RWPE2 (cell line): ENCODE results near the gene FAM78B.

Source experiments
- ATAC-seq: fragments of 200-7000 bp; cut with Tn5 transposase; 3 replicates; pipeline ENCODE4 v1.9.1; 2021; ENCODE audit warnings: low read depth
- DNase-seq: peaks from one replicate; pipeline ENCODE4 v3.0.0-alpha.2; 2020; ENCODE audit warnings: low spot score
- H3K27ac ChIP-seq: fragments of 450-650 bp; 2 replicates; pipeline ENCODE4 v1.5.1; 2017; ENCODE audit warnings: mild to moderate bottlenecking; ENCODE audit not compliant: poor library complexity, severe bottlenecking
- H3K27me3 ChIP-seq: fragments of 250-450 bp; sonication (Bioruptor Pico); 2 replicates; pipeline ENCODE4 v1.5.1; 2021; ENCODE audit warnings: mild to moderate bottlenecking, moderate library complexity; ENCODE audit not compliant: insufficient read depth, poor library complexity, severe bottlenecking
- H3K36me3 ChIP-seq: fragments of 250-450 bp; sonication (Bioruptor Pico); 2 replicates; pipeline ENCODE4 v1.5.1; 2020; ENCODE audit warnings: low read depth, mild to moderate bottlenecking, moderate library complexity
- H3K4me1 ChIP-seq: fragments of 250-450 bp; sonication (Bioruptor Pico); 2 replicates; pipeline ENCODE4 v1.5.1; 2021; ENCODE audit warnings: mild to moderate bottlenecking, moderate library complexity; ENCODE audit not compliant: insufficient read depth, poor library complexity, severe bottlenecking
- H3K4me3 ChIP-seq: fragments of 250-450 bp; sonication (Bioruptor Pico); 2 replicates; pipeline ENCODE4 v1.5.1; 2021; ENCODE audit warnings: mild to moderate bottlenecking, moderate library complexity; ENCODE audit not compliant: severe bottlenecking
- H3K9me3 ChIP-seq: fragments of 250-450 bp; sonication (Bioruptor Pico); 2 replicates; pipeline ENCODE4 v1.5.1; 2021; ENCODE audit warnings: mild to moderate bottlenecking, moderate library complexity; ENCODE audit not compliant: severe bottlenecking
- CTCF ChIP-seq: fragments of 450-650 bp; IDR thresholded peaks from one replicate; pipeline ENCODE4 v1.5.1; 2017; ENCODE audit warnings: mild to moderate bottlenecking, moderate library complexity; ENCODE audit not compliant: poor library complexity, severe bottlenecking

The FAM78B gene

GRCh38 chr1:166079276-166079675 is 87.5 kb downstream of the FAM78B start:
- no peaks in the 10 kb centered on the region for H3K9me3 ChIP-seq
- no peak overlapping the region for H3K4me3 ChIP-seq
- ATAC-seq (no peak), DNase-seq (no peak)
- no peaks in the 10 kb centered on the region for H3K27me3 ChIP-seq
- no peak for TF ChIP-seq CTCF
- H3K27ac ChIP-seq: no peak overlapping the region
- H3K4me1 ChIP-seq: no peaks in the 10 kb centered on the region
- H3K36me3 ChIP-seq: no peaks in the 10 kb centered on the region

GRCh38 chr1:166073489-166073888 is 93.3 kb downstream of the FAM78B start:
- no peak for ATAC-seq
- no peak for TF ChIP-seq CTCF
- H3K27me3 ChIP-seq: no peaks in the 10 kb centered on the region
- no peaks in the 10 kb centered on the region for H3K36me3 ChIP-seq
- H3K9me3 ChIP-seq: no peaks in the 10 kb centered on the region
- no peak for DNase-seq
- no peak overlapping the region for H3K4me3 ChIP-seq
- H3K27ac ChIP-seq: no peak overlapping the region
- H3K4me1 ChIP-seq: no peaks in the 10 kb centered on the region

- no peak overlapping the region for H3K4me3 ChIP-seq
- H3K27me3 ChIP-seq: no peaks in the 10 kb centered on the region
- no peak overlapping the region for H3K27ac ChIP-seq
- H3K9me3 ChIP-seq: no peaks in the 10 kb centered on the region
- ATAC-seq: no peak
- DNase-seq: no peak
- no peaks in the 10 kb centered on the region for H3K36me3 ChIP-seq
- H3K4me1 ChIP-seq: no peaks in the 10 kb centered on the region
- TF ChIP-seq CTCF: no peak
These were observed 97.4 kb downstream of the FAM78B start for GRCh38 chr1:166069390-166069789.

- Histone ChIP-seq H3K27ac (no peak overlapping the region), H3K36me3 (no peaks in the 10 kb centered on the region), H3K9me3 (no peaks in the 10 kb centered on the region), H3K4me1 (no peaks in the 10 kb centered on the region), H3K27me3 (no peaks in the 10 kb centered on the region), H3K4me3 (no peak overlapping the region)
- no peak for TF ChIP-seq CTCF
- no peak for DNase-seq
- no peak for ATAC-seq
These were observed 100.7 kb downstream of the FAM78B start for GRCh38 chr1:166066107-166066506.

GRCh38 chr1:166064951-166065350 is 101.8 kb downstream of the FAM78B start:
- Histone ChIP-seq H3K27ac (no peak overlapping the region), H3K4me1 (no peaks in the 10 kb centered on the region), H3K4me3 (no peak overlapping the region), H3K27me3 (no peaks in the 10 kb centered on the region), H3K9me3 (no peaks in the 10 kb centered on the region), H3K36me3 (no peaks in the 10 kb centered on the region)
- TF ChIP-seq CTCF: no peak
- DNase-seq (no peak), ATAC-seq (no peak)
